GM10248 (cell line): ENCODE results near the gene RRAGD.

Experiments used
- CTCF ChIA-PET: fragments of 300-600 bp; sonication (Branson Sonifier 250); formaldehyde crosslinking; extraction: SDS; loops from one replicate; lab custom pipeline; 2021; ENCODE audit warnings: antibody characterized with exemption; lab: Yijun Ruan, JAX
- POLR2A ChIA-PET: fragments of 350-650 bp; sonication (Branson Sonifier 250); formaldehyde crosslinking; extraction: SDS; loops from one replicate; lab custom pipeline; 2020; ENCODE audit warnings: antibody characterized with exemption; lab: Yijun Ruan, JAX
- DNase-seq: peaks from one replicate; pipeline ENCODE4 v3.0.0; 2012; ENCODE audit errors: extremely low spot score
- CTCF ChIP-seq: IDR thresholded peaks from 2 replicates; pipeline ENCODE4 v1.5.1; 2012; ENCODE audit warnings: mild to moderate bottlenecking, low read depth; ENCODE audit errors: extremely low read depth, missing control alignments, control extremely low read depth

The RRAGD gene

GRCh38 chr6:89387516-89388201 lies 24.4 kb downstream of the RRAGD start:
- POLR2A ChIA-PET: interaction anchor here (0.6 kb wide), 1 partner anchor 31 kb away, joined by 3 read pairs; no protein-coding TSS in a partner anchor

GRCh38 chr6:89386917-89387491 lies 25.1 kb downstream of the RRAGD start:
- TF ChIP-seq CTCF: no peak
- POLR2A ChIA-PET: interaction anchor here (0.6 kb wide), 1 partner anchor 30 kb away, joined by 3 read pairs; no protein-coding TSS in a partner anchor
- no peak for DNase-seq
- CTCF ChIA-PET: interaction anchor here (1.0 to 5.1 kb wide), 4 partner anchors 9 to 45 kb away, joined by 3 to 36 read pairs (median 4); no protein-coding TSS in a partner anchor

More at GRCh38 chr6:89387516-89388201, 24.4 kb downstream of the RRAGD start:
- no peak for TF ChIP-seq CTCF
- CTCF ChIA-PET: interaction anchor here (1.0 to 5.1 kb wide), 4 partner anchors 9 to 44 kb away, joined by 3 to 36 read pairs (median 4); no protein-coding TSS in a partner anchor
- peak; percentile 68 for DNase-seq

GRCh38 chr6:89385846-89386245 lies 26.2 kb downstream of the RRAGD start:
- no peak for TF ChIP-seq CTCF
- no peak for DNase-seq
- POLR2A ChIA-PET: no interaction called here
- CTCF ChIA-PET: interaction anchor here (1.1 to 1.7 kb wide), 5 partner anchors 10 to 47 kb away, joined by 3 to 12 read pairs (median 4); no protein-coding TSS in a partner anchor

- no peak for DNase-seq
- POLR2A ChIA-PET: no interaction called here
Measured at GRCh38 chr6:89385156-89385667, 26.9 kb downstream of the RRAGD start.

GRCh38 chr6:89381031-89381430 lies 31.0 kb downstream of the RRAGD start:
- no peak for TF ChIP-seq CTCF
- ChIA-PET CTCF (interaction anchor here (1.5 to 3.6 kb wide), 3 partner anchors 9 to 27 kb away, joined by 3 to 24 read pairs (median 12); no protein-coding TSS in a partner anchor), POLR2A (no interaction called here)
- no peak for DNase-seq

More at GRCh38 chr6:89385156-89385667, 26.9 kb downstream of the RRAGD start:
- no peak for TF ChIP-seq CTCF
- CTCF ChIA-PET: interaction anchor here (0.9 to 1.7 kb wide), 7 partner anchors 9 to 47 kb away, joined by 3 to 12 read pairs (median 3); no protein-coding TSS in a partner anchor

- ChIA-PET CTCF (interaction anchor here (0.8 to 3.6 kb wide), 2 partner anchors 13 to 36 kb away, joined by 3 to 24 read pairs; no protein-coding TSS in a partner anchor), POLR2A (no interaction called here)
- no peak for TF ChIP-seq CTCF
- no peak for DNase-seq
Measured at GRCh38 chr6:89379281-89379680, 32.8 kb downstream of the RRAGD start.
